Activated CD4-positive, alpha-beta T cell treated with anti-CD3 and anti-CD28 coated beads, Interleukin-2, amount 50 U/mL, for 4 hours (primary cell): Measurements from ENCODE around the gene CLASP1.
"Not testable (repeated sequence)": the region's sequence is repeated elsewhere in the genome, so short reads cannot be mapped to it uniquely, and the experiment has no call there.

Experiments used
- DNase-seq, 2 experiments: peaks; one replicate each; pipeline ENCODE4 v3.0.0-alpha.2; 2020

CLASP1 gene

DNA sequence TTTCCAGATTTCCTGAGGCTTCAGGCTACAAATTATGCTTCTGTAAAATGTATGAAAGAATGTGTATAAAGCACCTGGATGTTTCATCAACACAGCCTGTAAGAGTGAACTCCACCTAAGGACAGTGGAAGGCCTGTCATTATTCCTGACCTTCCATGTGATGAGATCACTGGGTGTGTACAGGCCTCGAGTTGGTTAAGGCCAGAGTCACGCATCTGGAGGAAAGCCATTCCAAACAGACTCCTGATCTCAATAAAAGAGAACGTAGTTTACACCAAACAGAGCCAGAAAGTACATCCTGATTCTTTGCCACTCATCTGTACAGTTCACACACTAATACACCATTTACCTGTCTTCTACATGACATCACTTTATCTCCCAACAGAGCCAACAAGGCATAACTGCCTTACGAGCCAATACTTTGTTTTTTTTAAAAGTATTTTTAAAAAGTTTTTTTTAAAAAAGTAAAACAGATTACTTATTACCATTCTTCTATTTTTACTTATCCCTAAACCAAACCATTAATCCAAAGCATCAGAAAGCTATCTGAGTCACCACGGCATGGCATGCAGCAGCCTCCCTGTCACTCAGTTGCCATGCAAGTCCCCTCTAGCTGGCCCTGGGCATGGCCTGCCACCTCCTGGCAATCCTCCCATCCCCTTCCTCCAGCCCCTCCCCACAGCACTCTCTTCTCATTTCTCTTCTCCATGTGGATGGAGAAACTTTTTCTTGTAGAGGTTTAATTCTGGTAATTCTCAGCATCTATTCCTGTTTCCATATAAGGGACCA, 285.4 kb downstream of the CLASP1 start:
- no peak for DNase-seq

DNA sequence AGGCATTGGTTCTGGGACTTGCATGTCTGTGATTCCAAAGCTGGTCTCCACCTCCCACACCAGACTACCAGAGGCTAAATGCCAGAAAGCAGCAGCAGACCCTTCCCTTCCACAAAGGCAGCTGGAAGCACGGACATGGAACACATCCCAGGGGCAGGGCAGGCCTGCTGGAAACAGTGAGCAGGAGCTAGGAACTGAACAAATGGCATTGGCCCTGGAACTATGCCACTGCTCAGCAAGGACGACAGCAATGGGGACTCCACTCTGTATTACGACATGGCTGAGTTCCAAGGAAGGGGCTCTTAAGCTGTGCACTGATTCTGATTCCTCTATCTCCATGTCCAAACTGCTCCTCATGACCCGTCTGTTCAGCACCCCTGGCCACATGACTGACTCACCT, 286.5 kb downstream of the CLASP1 start:
- no peak for DNase-seq

- no peak for DNase-seq
Observed at GRCh38 chr2:121362226-121362625, 287.0 kb downstream of the CLASP1 start.

DNA sequence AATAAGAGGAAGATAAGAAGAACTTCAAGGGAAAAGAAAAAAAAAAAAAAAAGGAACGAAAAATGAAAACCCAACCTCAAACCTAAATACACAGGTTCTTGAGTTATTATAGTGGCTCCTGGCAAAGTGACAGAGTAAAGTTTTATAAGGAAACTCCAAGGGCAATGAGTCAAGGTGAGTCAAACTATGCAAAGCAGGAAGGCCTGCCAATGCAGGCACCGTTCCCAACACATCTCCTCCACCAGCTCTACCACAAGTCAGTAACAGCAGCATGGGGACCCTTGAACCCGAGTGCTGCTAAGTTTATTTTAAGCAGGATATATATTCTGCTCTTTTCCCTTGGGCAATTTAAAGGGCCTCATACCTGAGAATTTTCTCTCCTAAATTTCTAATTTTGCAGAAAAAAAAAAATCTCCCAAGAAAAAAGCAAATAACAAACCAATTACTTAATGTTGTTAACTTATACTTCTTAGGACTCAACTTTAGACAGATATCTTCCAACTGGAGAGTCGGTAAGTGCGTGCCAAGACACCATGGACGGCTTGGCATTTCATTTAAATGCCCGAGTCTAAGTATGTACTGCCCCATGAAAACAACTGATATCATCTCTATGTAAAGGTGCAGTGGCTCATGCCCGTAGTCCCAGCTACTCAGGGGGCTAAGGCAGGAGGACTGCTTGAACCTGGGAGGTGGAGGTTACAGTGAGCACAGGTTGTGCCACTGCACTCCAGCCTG, 288.5 kb downstream of the CLASP1 start:
- DNase-seq = no peak

GRCh38 chr2:121359716-121360565, 289.3 kb downstream of the CLASP1 start:
- no peak for DNase-seq

GRCh38 chr2:121359170-121359569, 290.1 kb downstream of the CLASP1 start:
- no peak for DNase-seq

GRCh38 chr2:121358291-121358690, 291.0 kb downstream of the CLASP1 start:
- no peak for DNase-seq

- no peak for DNase-seq
Observed at GRCh38 chr2:121356058-121356640, 293.1 kb downstream of the CLASP1 start.

- DNase-seq = no peak
Observed at GRCh38 chr2:121355488-121355887, 293.8 kb downstream of the CLASP1 start.

DNA sequence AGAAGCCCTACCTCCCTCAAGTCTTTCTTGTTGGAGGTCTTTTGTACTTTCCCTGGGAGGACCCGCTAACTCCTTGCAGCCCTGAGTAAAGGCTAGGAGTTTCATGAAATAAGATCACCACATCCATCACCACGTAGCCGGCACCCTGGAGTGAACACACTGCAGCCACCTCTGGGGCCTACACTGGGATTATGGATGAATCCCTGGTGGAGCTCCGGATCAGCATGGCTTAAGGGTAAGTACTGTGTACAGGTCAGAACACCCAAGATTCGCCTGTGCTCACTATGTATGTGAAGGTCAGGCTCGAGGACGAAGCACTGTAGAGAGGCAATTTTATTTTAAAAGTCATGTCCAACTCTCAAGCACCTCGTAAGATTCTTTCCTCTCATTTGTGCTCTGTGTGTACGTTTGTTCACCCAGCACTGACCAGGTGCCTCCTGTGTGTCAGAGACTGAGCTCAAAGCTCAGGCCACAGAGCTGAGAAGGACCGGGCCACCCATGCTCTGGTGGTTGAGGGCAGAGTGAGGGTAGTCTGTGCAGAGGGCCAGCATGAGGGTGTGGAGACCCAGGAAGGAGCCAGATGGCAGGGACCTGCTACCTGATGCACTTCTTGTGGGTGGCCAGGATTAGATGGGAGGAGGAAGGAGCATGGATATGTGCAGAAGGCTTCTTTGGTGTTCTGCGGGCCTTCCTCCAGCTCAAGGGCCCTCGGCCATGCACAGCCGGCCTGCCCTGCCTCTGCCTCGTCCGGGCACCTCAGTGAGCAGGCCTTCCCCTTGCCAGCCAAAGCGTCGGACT, 297.5 kb downstream of the CLASP1 start:
- DNase-seq = no peak

- DNase-seq = no peak
Observed at GRCh38 chr2:121350890-121351289, 298.4 kb downstream of the CLASP1 start.

- no peak for DNase-seq
Observed at GRCh38 chr2:121350402-121350775, 298.9 kb downstream of the CLASP1 start.

DNA sequence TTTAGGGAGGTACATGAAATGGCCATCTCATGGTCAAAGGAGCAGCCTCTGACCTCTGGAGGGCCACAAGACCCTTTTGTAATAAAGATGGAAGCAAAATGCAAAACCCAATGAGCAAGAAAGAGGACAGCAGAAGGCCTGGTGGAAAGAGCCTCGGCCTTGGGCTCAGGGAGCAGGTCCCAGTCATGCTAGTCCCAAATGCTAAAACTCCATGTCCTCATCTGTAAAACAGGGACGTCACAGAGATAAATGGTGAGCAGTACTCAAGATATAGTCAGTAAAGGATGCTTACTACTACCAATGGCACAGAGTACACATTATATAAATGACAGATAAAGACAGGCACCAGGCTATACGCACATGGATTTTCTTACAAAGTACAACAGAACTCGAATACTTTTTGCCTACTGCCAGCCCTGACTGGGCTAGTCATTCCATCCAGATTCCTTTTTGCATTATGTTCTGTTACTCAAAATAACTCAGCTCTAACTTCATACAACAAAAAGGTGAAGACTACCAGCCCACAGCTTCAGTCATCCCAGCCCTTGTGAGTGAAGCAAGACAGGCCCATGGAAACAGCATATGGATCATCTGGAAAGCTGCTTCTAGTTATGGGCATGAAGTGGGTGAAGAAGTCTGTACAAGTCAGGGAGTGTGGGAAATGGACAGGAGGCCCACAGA, 299.4 kb downstream of the CLASP1 start:
- DNase-seq = no peak

DNA sequence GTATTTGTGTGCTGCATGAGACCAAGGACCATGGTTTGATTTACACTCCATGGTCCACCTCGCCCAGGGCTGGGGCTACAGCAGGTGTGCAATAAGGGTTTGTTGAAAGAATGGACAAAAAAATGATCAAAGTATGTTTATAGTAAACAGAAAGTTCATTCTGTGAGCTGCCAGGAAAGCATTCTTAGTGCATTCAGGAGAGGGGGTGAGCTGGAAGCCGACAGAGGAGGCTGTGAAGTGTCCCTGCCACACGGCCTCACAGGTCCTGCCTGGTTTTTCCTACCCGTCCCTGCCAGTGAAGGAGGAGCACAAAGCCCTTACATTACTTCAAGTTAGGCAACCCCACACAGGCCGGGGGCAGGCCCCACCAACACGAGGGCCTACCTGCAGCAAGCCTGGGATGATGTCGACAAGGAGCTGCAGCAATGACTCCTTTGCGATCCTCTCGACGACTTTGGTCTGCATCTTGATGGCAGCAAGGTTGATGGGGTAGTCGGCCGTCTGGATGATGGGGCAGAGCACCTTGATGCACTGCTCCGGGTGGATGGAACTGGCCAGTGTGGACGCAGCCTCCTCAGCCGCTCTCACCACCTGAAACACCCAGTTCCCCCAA, 301.0 kb downstream of the CLASP1 start:
- DNase-seq = no peak

GRCh38 chr2:121346859-121347258, 302.4 kb downstream of the CLASP1 start:
- DNase-seq = no peak

DNA sequence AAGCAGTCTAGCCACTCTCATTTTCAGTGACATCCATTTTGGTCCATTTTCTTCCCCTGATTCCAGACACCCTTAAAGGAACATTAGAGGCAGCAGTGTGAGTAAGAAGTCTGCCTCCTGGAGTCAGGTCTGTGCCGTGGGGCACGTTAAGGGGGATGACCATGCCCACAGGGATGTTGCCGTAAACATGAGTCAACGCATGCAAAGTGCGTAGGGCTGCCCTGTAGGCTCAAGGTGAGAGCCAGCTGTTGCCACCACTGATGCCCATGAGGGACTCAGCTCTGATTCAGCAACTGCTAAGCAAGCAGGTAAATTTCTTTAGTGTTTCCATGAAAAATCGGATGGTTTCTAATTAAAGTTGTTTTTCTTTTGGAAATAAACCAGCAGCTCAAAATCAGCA, 302.9 kb downstream of the CLASP1 start:
- DNase-seq = no peak

- DNase-seq = no peak
Observed at GRCh38 chr2:121345887-121346286, 303.4 kb downstream of the CLASP1 start.

DNA sequence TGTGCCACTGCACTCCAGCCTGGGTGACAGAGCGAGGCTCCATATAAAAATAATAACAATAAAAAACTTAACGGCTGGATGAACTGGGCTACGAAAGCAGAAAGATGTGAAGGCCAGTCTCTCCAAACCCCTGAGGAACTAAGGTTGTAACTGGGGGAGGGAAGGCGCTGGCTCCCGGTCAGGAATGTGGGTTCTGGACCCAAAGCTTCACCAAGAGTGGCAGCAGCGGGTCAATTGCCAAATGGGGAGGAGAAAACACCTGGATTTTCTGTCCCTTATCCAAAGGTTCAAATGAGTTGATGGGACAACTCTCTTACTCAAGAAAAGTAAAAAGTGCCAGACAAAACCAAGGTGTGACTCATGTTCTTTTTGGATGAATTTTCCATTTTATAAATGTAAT, 304.2 kb downstream of the CLASP1 start:
- no peak for DNase-seq

DNA sequence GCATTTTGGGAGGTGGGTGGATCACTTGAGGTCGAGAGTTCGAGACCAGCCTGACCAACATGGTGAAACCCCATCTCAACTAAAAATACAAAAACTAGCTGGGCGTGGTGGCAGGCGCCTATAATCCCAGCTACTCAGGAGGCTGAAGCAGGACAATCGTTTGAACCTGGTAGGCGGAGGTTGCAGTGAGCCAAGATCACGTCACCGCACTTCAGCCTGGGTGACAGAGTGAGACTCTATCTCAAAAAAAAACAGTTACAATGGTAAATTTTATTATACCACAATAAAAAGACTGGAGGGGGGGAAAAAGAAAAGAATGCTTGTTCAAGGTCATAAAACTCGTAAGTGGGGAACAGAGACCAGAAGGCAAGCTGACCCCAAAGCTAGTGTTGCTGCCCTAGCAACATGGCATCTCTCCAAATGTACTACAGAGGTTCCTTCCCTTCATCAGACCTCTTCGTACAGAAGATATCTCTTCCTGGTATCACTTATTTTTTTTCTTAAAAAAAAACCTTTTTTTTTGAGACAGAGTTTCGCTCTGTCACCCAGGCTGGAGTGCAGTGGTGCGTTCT, 305.3 kb downstream of the CLASP1 start:
- DNase-seq = not testable (repeated sequence)

DNA sequence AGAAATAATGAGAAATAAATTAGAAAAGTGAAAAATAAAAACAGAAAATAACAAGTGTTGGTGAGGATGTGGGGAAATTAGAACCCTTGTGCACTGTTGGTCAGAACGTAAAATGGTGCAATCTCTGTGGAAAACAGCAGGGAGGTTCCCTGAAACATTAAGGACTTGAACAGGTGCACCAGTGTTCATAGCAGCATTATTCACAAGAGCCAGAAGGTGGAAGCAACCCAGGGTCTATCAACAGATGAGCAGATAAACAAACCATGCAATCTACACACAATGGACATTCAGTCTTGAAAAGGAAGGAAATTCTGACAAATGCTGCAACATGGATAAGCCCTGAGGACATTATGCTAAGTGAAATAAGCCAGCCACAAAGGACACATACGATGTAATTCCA, 306.1 kb downstream of the CLASP1 start:
- DNase-seq = no peak

GRCh38 chr2:121342751-121343150, 306.5 kb downstream of the CLASP1 start:
- DNase-seq = no peak
